GM18870 (cell line): Measurements from ENCODE around the gene ELAVL1.

ENCODE experiments used
- ATAC-seq: cut with Tn5 transposase; IDR thresholded peaks from one replicate; pipeline ENCODE4 v1.9.1; 2021; ENCODE audit warnings: moderate library complexity; ENCODE audit not compliant: unreplicated experiment

ELAVL1 gene

GRCh38 chr19:7986321-7987113 is 18.9 kb downstream of the ELAVL1 start:
- no peak for ATAC-seq

DNA sequence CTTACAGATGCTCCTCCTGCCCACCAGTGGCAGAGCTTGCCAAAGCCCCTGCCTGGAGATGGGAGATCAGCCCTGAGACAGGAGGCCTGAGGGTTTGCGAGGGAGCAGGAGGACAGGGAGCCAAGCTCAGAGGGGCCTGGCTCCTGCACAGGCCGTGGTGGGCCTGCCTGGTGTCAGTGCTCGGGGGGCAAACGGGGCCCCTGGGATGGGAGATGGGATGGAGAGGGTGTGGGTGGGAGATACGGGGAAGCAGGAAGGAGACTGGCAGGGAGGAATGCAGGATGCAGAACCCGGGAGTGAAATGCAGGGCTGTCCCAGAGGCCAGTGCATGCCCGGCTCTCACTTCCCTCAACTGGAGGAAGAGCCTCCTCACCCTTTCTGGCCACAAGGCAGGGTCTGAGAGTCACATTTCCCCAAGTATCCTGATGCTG is 19.9 kb downstream of the ELAVL1 start:
- ATAC-seq: no peak

DNA sequence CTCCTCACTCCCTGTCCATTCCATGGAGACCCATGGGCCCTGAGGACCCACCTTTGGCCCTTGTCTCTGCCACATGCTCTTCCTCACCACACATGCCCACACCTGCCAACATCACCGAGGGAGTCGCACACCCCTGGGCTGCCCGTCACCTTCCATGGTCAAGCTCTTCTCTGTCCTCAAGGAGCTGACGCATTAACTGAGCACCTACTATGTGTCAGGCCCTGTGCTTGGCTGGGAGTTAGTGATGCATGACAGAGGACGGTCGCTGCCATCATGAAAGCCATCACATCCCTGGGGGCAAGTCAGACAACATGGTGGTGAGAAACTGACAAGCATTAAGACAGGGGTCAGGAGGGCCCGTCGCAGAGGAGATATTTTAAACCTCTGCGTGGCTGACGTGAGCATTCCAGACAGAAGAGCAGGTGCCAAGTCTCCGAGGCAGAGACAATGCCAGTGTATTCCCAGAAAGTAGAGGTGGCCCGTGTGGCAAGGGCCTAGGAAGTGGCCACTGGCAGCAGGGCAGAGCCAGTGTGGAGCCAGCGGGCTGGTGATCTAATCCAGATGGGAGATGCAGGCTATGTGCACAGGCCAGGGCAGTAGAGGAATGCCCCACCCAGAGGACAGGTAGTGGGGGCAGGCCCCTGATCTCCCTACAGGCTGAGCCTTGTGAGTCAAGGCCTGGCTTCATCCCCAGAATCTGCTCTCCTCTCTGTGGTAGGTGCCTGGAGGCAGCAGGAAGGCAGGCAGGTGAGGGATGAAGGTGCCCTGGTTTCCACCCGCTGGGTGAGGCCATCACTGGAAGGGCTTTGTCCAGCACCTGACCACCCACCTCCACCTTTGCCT is 21.2 kb downstream of the ELAVL1 start:
- ATAC-seq: no peak

- ATAC-seq: no peak
Measured at GRCh38 chr19:7983286-7983950, 22.0 kb downstream of the ELAVL1 start.

- no peak for ATAC-seq
Measured at GRCh38 chr19:7982651-7983099, 22.8 kb downstream of the ELAVL1 start.

GRCh38 chr19:7982103-7982502 is 23.3 kb downstream of the ELAVL1 start:
- ATAC-seq: no peak

GRCh38 chr19:7981661-7982060 is 23.8 kb downstream of the ELAVL1 start:
- no peak for ATAC-seq

DNA sequence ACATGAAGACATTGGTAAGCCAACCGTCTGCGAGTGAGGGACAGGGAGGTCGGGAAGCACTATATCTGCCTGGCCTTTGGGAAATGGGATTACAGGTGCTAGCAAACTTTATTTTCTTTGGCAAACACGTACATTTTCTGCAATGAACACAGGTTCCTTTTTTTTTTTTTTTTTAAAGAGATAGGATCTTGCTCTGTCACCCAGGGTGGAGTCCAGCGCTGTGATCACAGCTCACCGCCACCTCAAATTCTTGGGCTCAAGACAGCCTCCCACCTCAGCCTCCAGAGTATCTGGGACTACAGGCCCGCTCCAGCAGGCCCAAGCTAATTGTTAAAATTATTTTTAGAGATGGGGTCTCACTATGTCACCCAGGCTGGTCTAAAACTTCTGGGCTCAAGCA is 24.2 kb downstream of the ELAVL1 start:
- no peak for ATAC-seq

- ATAC-seq: no peak
Measured at GRCh38 chr19:7980635-7981121, 24.8 kb downstream of the ELAVL1 start.

GRCh38 chr19:7980168-7980567 is 25.3 kb downstream of the ELAVL1 start:
- ATAC-seq: no peak

- no peak for ATAC-seq
Measured at GRCh38 chr19:7979559-7979958, 25.9 kb downstream of the ELAVL1 start.

DNA sequence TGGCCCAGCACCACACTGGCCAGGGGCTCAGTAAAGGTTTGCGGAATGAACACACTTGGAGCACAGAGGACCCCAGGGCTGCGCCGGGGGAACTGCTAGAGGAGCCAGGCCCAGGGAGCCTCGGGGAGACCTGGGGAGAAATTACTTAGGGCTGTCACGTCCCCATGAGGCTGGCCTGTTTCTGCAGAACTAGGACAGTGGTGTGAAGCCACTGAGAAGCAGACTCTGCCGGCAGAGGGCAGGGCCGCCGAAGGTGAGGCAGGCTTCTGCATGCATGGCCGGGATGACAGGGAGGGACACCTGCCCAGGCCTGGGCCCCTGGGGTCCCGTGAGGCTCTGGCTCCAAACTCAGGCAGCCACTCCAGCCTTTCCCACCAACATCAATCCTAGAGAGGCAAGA is 26.4 kb downstream of the ELAVL1 start:
- no peak for ATAC-seq

- no peak for ATAC-seq
Measured at GRCh38 chr19:7978179-7978825, 27.1 kb downstream of the ELAVL1 start.

DNA sequence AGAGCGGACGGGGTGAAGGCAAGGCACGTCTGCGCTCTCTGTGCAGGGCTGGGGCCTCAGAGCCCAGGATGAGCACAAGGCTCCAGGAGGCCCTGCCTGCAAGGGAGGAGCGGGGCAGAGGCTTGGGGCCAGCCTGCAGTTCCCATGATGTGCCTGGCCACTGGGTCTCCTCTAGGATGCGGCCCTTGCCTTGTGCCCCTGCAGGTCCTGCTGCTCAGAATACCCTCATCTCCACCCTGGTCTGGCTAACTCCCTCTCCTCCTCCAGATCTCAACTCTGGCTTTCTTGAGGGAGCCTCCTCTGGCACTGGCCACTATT is 27.8 kb downstream of the ELAVL1 start:
- ATAC-seq: no peak

DNA sequence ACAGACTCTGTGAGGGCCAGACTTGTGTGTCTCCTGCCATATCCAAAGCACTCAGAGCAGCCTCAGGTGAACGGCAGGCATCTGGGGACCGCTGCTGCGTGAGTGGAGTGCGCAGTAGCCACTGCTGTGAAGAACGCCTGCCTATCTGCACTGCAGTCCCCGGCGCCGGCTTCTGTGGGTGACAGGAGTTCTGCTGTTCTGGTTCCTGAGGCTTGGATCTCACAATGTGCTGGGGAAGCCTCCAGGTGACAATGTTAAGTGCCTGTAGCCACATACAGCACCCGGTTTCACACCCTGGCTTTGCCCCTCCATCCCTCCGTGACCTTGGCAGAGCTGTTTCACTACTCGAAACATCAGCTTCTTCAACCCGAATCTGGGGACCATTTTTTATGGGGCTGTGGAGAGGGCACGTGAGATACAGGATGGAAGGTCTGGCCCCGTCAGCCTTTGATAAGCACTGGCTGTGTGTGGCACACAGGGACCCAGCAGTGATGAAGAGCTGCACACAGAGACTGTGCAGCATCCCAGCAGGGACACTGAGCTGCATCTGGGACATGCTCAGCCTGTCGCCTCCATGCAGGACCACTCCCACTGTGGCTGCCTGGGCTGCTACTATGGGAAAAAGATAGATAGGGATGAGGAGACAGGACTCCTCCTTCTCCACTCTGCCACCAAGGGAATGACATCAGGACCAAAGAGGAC is 28.3 kb downstream of the ELAVL1 start:
- no peak for ATAC-seq

GRCh38 chr19:7976461-7976860 is 29.0 kb downstream of the ELAVL1 start:
- no peak for ATAC-seq

DNA sequence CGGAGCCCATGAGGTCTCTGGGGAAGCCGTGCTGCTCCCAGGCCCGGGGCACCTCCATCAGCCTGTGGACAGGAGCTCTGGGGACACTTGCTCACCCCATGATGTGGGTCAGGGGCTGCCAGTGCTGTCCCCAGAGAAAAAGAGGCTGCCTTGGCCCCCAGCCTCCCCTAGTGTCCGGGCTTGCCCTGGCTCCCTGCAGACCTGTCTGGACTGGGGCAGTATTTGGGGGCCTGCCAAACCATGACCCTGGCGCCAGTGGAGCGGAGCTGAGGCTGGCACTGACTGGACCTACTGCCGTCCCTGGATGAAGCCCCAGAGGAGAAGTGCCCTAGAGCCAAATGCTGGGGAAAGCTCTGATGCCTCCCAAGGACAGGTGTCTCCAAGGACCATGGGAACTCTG is 30.4 kb downstream of the ELAVL1 start:
- ATAC-seq: no peak

GRCh38 chr19:7973883-7974282 is 31.6 kb downstream of the ELAVL1 start:
- ATAC-seq: no peak

DNA sequence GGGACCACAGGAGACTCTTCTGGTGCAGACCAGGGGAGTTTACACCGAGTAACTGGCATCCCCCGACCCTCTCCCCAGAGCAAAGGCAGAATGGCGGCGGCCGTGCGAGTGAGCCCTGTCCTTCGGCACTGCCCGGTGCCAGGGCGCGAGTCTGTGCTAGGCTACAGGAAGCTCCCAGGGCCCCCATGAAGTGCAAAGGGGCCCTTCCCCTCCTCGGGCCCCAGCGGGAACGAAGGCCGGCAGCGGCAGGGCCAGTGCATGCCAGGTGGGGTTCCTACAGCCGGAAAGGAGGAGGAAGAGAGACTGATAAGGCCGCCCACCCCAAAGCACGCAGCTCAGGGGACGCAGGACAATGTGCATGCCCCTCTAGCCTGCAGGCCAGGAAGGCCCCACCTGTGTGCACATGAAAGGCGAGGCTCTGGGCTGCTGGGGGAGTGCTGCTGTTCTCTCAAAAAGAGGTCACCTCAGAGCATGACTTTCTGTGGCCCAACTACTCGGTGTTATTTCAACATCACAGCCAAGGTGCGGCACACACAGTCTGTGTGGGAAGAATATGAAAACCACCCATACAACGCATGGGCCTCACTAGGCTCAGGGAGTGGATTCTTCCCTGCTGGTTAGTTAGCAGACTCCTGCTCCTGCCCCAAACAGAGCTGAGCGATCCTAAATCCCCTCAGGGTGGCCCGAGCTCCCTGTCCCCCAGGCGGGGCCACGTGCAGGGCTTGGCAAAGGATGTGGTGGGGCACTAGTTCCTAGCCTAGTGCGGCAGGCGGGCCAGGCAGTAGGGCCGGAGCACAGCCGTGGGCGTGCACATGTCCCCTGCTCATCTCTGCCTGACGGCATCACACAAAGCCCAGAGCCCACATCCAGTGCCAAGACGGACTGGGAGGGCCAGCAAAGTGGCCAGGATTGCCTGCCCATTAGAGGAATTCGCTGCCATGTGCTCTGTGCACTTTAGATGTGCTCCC is 33.6 kb downstream of the ELAVL1 start:
- ATAC-seq: no peak
